Measurements from ENCODE around the gene RASA1.

GRCh38 chr5:87260604-87261192, 7.0 kb upstream of the RASA1 start:
- TF ChIP-seq EZH2phosphoT487 (IDR thresholded peaks at IDR 0.05; ENCODE audit: insufficient read depth, low read depth) (no peak), EZH2 (IDR thresholded peaks at IDR 0.05; ENCODE audit: insufficient read depth, poor library complexity, severe bottlenecking) (no peak)
